T-helper 9 cell (primary cell): ENCODE data around the gene PLOD1.

ENCODE experiments used
- DNase-seq: peaks from one replicate; pipeline ENCODE4 v3.0.0-alpha.2; 2020

PLOD1 gene

GRCh38 chr1:11979851-11980675, 45.5 kb downstream of the PLOD1 start, which contains the start of gene MFN2:
Gene MFN2, plus strand, starts transcription at chr1:11980444. Its CDS starts 8,725 bp downstream, at chr1:11989169.
- DNase-seq: peak; percentile 88

- DNase-seq: no peak
Observed at GRCh38 chr1:11980676-11980972, 46.1 kb downstream of the PLOD1 start.

GRCh38 chr1:11981378-11982009, 47.0 kb downstream of the PLOD1 start:
- DNase-seq: no peak

- DNase-seq: no peak
Observed at GRCh38 chr1:11982010-11982392, 47.5 kb downstream of the PLOD1 start.

GRCh38 chr1:11984121-11984520, 49.6 kb downstream of the PLOD1 start:
- no peak for DNase-seq

- no peak for DNase-seq
Observed at GRCh38 chr1:11984576-11984975, 50.1 kb downstream of the PLOD1 start.

GRCh38 chr1:11985171-11985570, 50.7 kb downstream of the PLOD1 start:
- DNase-seq: no peak

GRCh38 chr1:11985851-11986250, 51.3 kb downstream of the PLOD1 start:
- DNase-seq: no peak

GRCh38 chr1:11989669-11990068, 55.2 kb downstream of the PLOD1 start:
- no peak for DNase-seq

- no peak for DNase-seq
Observed at GRCh38 chr1:11990303-11991032, 56.0 kb downstream of the PLOD1 start.

- no peak for DNase-seq
Observed at GRCh38 chr1:11991969-11992676, 57.6 kb downstream of the PLOD1 start.

GRCh38 chr1:11997081-11997850, 62.7 kb downstream of the PLOD1 start:
- DNase-seq: no peak

GRCh38 chr1:11998636-11999035, 64.1 kb downstream of the PLOD1 start:
- DNase-seq: no peak

- no peak for DNase-seq
Observed at GRCh38 chr1:11999236-11999635, 64.7 kb downstream of the PLOD1 start.

- DNase-seq: peak; percentile 10
Observed at GRCh38 chr1:12001249-12001917, 66.9 kb downstream of the PLOD1 start.

GRCh38 chr1:12001996-12002493, 67.5 kb downstream of the PLOD1 start:
- no peak for DNase-seq

GRCh38 chr1:12003762-12004161, 69.2 kb downstream of the PLOD1 start:
- no peak for DNase-seq

- no peak for DNase-seq
Observed at GRCh38 chr1:12005488-12006166, 71.1 kb downstream of the PLOD1 start.

- no peak for DNase-seq
Observed at GRCh38 chr1:12006167-12006921, 71.8 kb downstream of the PLOD1 start.

GRCh38 chr1:12007204-12007603, 72.7 kb downstream of the PLOD1 start:
- DNase-seq: no peak
